Measurements from ENCODE around the gene SGTA. TPM values are rescaled to one million over a fixed set of nuclear protein-coding genes. Genes with fewer than 3 reads are reported as not detected.

Gene SGTA
- total and polyA plus RNA-seq, 9 of the 15 experiments (the other 6 are each of a cell fraction or from before 2014, with no cell fraction given), result 1.4 to 110 (median 49.9) TPM

DNA sequence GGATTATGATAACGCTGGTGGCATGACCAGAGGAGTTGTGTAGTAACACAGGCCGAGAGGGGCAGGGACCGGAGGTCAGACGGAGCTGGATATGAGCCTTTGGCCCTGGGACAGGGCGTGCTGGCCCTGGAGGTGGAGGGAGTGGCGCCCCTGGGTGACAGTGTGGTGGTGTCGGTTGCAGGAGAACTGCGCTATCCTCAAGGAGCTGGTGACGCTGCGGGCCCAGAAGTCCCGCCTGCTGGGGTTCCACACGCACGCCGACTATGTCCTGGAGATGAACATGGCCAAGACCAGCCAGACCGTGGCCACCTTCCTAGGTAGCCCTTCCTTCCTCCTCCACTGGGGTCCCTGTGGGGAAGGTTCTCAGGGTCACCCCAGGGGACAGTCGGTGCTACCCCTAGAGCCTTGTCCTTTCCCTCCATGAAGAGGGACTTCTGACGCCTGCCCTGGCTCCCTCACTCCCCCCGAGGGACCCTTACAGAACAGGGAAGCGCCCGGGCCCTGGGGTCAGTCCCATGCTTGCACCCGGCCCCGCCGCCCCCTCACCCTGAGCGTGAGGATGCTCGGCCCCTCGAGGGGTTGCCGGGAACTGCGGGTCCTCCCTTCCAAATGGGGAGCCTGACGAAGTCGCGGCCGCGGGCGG lies 23.8 kb upstream of the SGTA start (continued):
- no peak for TF ChIP-seq SRSF9 (IDR thresholded peaks at IDR 0.05; ENCODE audit: borderline replicate concordance, low read depth, low read length)
- TF ChIP-seq, protein P1, sequence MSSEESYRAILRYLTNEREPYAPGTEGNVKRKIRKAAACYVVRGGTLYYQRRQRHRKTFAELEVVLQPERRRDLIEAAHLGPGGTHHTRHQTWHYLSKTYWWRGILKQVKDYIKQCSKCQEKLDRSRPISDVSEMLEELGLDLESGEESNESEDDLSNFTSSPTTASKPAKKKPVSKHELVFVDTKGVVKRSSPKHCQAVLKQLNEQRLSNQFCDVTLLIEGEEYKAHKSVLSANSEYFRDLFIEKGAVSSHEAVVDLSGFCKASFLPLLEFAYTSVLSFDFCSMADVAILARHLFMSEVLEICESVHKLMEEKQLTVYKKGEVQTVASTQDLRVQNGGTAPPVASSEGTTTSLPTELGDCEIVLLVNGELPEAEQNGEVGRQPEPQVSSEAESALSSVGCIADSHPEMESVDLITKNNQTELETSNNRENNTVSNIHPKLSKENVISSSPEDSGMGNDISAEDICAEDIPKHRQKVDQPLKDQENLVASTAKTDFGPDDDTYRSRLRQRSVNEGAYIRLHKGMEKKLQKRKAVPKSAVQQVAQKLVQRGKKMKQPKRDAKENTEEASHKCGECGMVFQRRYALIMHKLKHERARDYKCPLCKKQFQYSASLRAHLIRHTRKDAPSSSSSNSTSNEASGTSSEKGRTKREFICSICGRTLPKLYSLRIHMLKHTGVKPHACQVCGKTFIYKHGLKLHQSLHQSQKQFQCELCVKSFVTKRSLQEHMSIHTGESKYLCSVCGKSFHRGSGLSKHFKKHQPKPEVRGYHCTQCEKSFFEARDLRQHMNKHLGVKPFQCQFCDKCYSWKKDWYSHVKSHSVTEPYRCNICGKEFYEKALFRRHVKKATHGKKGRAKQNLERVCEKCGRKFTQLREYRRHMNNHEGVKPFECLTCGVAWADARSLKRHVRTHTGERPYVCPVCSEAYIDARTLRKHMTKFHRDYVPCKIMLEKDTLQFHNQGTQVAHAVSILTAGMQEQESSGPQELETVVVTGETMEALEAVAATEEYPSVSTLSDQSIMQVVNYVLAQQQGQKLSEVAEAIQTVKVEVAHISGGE (CRISPR knock-in tag; IDR thresholded peaks at IDR 0.05), result no peak
- TF ChIP-seq, protein P2, sequence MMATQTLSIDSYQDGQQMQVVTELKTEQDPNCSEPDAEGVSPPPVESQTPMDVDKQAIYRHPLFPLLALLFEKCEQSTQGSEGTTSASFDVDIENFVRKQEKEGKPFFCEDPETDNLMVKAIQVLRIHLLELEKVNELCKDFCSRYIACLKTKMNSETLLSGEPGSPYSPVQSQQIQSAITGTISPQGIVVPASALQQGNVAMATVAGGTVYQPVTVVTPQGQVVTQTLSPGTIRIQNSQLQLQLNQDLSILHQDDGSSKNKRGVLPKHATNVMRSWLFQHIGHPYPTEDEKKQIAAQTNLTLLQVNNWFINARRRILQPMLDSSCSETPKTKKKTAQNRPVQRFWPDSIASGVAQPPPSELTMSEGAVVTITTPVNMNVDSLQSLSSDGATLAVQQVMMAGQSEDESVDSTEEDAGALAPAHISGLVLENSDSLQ (IDR thresholded peaks at IDR 0.05), result no peak
- TF ChIP-seq ZC3H8 (IDR thresholded peaks at IDR 0.05), result no peak
- no peak for TF ChIP-seq ZNF174 (CRISPR knock-in tag; IDR thresholded peaks at IDR 0.05)

Data from K562 (cell line).